KMS-11 (cell line): Measurements from ENCODE around the gene SMIM14.

Source experiments
- H2AFZ ChIP-seq: fragments of 200-600 bp; sonication (generic); 2 replicates; pipeline ENCODE4 v1.6.1; 2016; ENCODE audit warnings: antibody characterized with exemption, mixed run types, low read depth
- H3K27ac ChIP-seq: fragments of 200-600 bp; sonication (generic); 2 replicates; pipeline ENCODE4 v1.6.1; 2016; ENCODE audit warnings: mild to moderate bottlenecking, mixed run types
- H3K27me3 ChIP-seq: fragments of 200-600 bp; sonication (generic); 2 replicates; pipeline ENCODE4 v1.6.1; 2017; ENCODE audit warnings: mild to moderate bottlenecking, low read depth, mixed run types, moderate library complexity; ENCODE audit not compliant: insufficient read depth
- H3K36me3 ChIP-seq: fragments of 200-600 bp; sonication (generic); 2 replicates; pipeline ENCODE4 v1.6.1; 2017; ENCODE audit warnings: mild to moderate bottlenecking, mixed run types; ENCODE audit not compliant: insufficient read depth
- H3K4me1 ChIP-seq: fragments of 200-600 bp; sonication (generic); 2 replicates; pipeline ENCODE4 v1.6.1; 2016; ENCODE audit warnings: mild to moderate bottlenecking, low read depth, mixed run types; ENCODE audit not compliant: poor library complexity, severe bottlenecking
- H3K4me2 ChIP-seq: fragments of 200-600 bp; sonication (generic); 2 replicates; pipeline ENCODE4 v1.7.0; 2016; ENCODE audit warnings: mild to moderate bottlenecking, mixed run types
- H3K4me3 ChIP-seq: fragments of 200-600 bp; sonication (generic); IDR thresholded peaks from 2 replicates; pipeline ENCODE4 v1.6.1; 2017; ENCODE audit warnings: low read depth, low read length, mixed read lengths; ENCODE audit not compliant: insufficient read depth
- H3K79me2 ChIP-seq: fragments of 200-600 bp; sonication (generic); 2 replicates; pipeline ENCODE4 v1.6.1; 2016; ENCODE audit warnings: low read depth, mixed run types; ENCODE audit not compliant: insufficient read depth
- H3K9ac ChIP-seq: fragments of 200-600 bp; sonication (generic); 2 replicates; pipeline ENCODE4 v1.6.1; 2016; ENCODE audit warnings: mild to moderate bottlenecking, mixed run types
- H4K20me1 ChIP-seq: fragments of 200-600 bp; sonication (generic); 2 replicates; pipeline ENCODE4 v1.6.1; 2016; ENCODE audit warnings: mild to moderate bottlenecking, mixed run types; ENCODE audit not compliant: insufficient read depth
- CTCF ChIP-seq: fragments of 200-600 bp; sonication (generic); conservative IDR thresholded peaks from 2 replicates; pipeline ENCODE4 v1.6.1; 2017; ENCODE audit warnings: low read depth, mild to moderate bottlenecking, antibody characterized with exemption, low read length, moderate library complexity, mixed read lengths

Gene SMIM14

GRCh38 chr4:39574946-39575345 is 63.7 kb downstream of the SMIM14 start:
- no peak for TF ChIP-seq CTCF
- H3K4me2 ChIP-seq = no peak overlapping the region
- H3K4me1 ChIP-seq = no peaks in the 10 kb centered on the region
- no peak overlapping the region for H3K4me3 ChIP-seq
- H3K9ac ChIP-seq = no peak overlapping the region
- no peak overlapping the region for H3K27ac ChIP-seq
- no peak overlapping the region for H2AFZ ChIP-seq
- H3K79me2 ChIP-seq = no peaks in the 10 kb centered on the region
- no peaks in the 10 kb centered on the region for H4K20me1 ChIP-seq
- no peaks in the 10 kb centered on the region for H3K27me3 ChIP-seq
- no peaks in the 10 kb centered on the region for H3K36me3 ChIP-seq

GRCh38 chr4:39571504-39571903 is 67.2 kb downstream of the SMIM14 start:
- Histone ChIP-seq H3K4me3 (no peak overlapping the region), H3K79me2 (no peaks in the 10 kb centered on the region), H3K4me1 (no peaks in the 10 kb centered on the region), H3K4me2 (no peak overlapping the region), H2AFZ (no peak overlapping the region), H3K36me3 (no peaks in the 10 kb centered on the region), H4K20me1 (no peaks in the 10 kb centered on the region), H3K27me3 (no peaks in the 10 kb centered on the region), H3K27ac (no peak overlapping the region), H3K9ac (no peak overlapping the region)
- no peak for TF ChIP-seq CTCF

- H4K20me1 ChIP-seq = no peaks in the 10 kb centered on the region
- no peaks in the 10 kb centered on the region for H3K79me2 ChIP-seq
- H2AFZ ChIP-seq = no peak overlapping the region
- no peak overlapping the region for H3K4me3 ChIP-seq
- H3K36me3 ChIP-seq = no peaks in the 10 kb centered on the region
- TF ChIP-seq CTCF = no peak
- no peak overlapping the region for H3K27ac ChIP-seq
- no peak overlapping the region for H3K9ac ChIP-seq
- no peak overlapping the region for H3K4me2 ChIP-seq
- no peaks in the 10 kb centered on the region for H3K4me1 ChIP-seq
- H3K27me3 ChIP-seq = no peaks in the 10 kb centered on the region
Observed at GRCh38 chr4:39571054-39571453, 67.6 kb downstream of the SMIM14 start.

GRCh38 chr4:39569209-39569608 is 69.5 kb downstream of the SMIM14 start:
- H3K27ac ChIP-seq = no peak overlapping the region
- H2AFZ ChIP-seq = no peak overlapping the region
- no peaks in the 10 kb centered on the region for H3K4me1 ChIP-seq
- no peaks in the 10 kb centered on the region for H4K20me1 ChIP-seq
- H3K27me3 ChIP-seq = no peaks in the 10 kb centered on the region
- no peak overlapping the region for H3K4me2 ChIP-seq
- no peak overlapping the region for H3K4me3 ChIP-seq
- H3K9ac ChIP-seq = no peak overlapping the region
- no peak for TF ChIP-seq CTCF
- H3K79me2 ChIP-seq = no peaks in the 10 kb centered on the region
- H3K36me3 ChIP-seq = no peaks in the 10 kb centered on the region

- H2AFZ ChIP-seq = no peak overlapping the region
- no peak overlapping the region for H3K27ac ChIP-seq
- no peak overlapping the region for H3K4me2 ChIP-seq
Observed at GRCh38 chr4:39568805-39569204, 69.9 kb downstream of the SMIM14 start.

More at GRCh38 chr4:39568805-39569204, 69.9 kb downstream of the SMIM14 start:
- no peaks in the 10 kb centered on the region for H3K4me1 ChIP-seq
- H3K36me3 ChIP-seq = no peaks in the 10 kb centered on the region
- no peaks in the 10 kb centered on the region for H4K20me1 ChIP-seq
- no peaks in the 10 kb centered on the region for H3K27me3 ChIP-seq
- no peak for TF ChIP-seq CTCF
- no peaks in the 10 kb centered on the region for H3K79me2 ChIP-seq
- no peak overlapping the region for H3K4me3 ChIP-seq
- no peak overlapping the region for H3K9ac ChIP-seq
